ENCODE results near the gene PRKCH. TPM values are rescaled to one million over a fixed set of nuclear protein-coding genes. Genes with fewer than 3 reads are reported as not detected.

Gene PRKCH
- polyA plus RNA-seq, 12 donors, result 10.9 to 25.9 (median 13.8) TPM; not detected in 1

DNA sequence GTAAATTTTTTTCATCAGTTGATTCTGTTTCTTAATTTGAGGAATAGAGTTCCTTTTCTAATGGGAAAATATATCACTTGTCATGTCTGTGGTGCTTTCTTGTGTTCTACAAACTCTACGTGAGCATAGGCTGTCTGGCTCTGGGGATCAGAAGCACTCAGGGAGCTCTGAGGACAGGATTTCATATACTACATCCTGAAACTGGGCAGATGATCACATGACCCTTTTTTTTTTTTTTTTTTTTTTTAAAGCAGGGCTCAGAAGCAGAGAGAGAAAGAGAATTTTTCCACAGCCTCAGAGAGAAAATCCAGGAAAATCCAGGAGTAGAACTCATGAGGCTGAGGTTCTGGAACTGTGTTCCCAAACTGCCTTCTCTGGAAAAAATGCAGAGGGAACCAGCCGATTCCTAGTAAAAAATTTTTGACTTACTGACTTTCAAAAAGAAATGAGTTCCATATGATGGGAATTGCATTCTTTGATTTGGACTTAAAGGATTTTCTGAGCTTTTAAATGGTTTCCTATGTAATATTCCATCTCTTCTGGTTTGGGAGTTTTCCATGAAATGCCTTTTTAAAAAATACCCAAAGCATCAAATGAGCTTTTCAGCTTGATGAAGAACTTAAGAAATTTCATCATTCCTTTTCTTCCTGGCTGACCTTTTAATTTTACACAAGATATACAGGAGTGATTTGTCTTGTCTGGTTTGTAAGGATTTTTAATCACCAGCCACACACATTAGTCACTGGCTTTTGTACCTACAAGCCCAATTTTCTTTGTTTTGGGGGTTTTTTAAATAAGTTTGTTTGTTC lies 190.9 kb downstream of the PRKCH start:
- DNase-seq, result peak; percentile 53

DNA sequence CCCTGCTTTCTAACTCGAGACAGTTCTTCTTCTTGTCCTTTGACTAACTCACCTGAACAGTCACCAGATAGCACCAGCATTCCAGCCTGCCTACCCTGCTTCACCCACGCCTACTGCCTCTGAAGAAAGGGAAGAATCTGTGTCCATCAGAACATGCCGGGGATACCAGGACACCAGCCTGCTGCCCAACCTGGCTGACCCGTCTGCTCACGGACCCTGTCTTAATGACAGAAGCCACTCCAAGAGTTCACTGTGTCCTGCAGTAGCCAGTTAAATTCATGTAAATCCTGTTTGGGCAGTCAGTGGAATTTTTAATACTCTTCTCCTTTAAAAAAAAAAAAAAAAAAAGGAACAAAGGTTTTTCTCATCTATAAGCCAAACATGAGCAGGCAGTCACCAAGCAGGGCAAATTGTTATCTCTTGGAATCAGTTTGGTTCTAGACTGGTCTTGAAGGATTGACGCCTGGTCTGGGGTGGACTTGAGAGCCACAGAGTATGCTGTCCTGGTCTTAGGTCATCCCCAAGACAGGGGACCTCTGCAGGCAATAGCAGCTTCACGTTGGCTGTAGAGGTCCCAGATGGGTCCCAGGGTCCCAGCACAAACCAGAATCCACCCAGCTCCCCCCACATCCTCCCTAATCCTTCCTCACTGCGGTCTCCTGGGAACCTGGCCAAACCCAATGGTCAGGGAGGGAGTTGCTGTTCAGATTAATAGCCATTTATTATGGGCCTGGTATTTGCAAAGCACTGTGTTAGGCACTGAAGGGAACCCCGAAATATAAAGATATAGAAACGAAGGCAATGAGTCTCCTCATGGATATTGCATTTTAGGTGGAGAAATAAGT lies 192.8 kb downstream of the PRKCH start:
- DNase-seq, result no peak

DNA sequence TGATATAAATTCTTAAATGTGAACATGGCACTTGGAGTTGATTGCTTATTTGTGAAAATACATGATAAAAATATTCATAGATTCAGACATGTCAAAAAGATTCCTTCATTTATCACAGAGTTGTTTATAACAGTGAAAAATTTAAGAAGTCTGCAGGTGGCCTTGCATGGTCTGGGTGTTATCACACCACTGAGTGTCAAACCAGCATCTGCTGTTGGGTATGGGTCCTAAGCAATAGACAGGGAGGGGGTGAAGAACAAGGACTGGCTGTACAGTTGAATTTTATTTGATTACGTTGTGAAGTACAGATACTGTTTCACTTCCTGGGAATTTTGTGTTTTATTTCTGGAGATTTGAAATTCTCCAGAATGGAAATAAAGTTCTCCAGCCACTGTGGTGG lies 193.5 kb downstream of the PRKCH start:
- DNase-seq, result no peak

GRCh38 chr14:61515436-61516117 lies 194.2 kb downstream of the PRKCH start:
- DNase-seq, result no peak

- no peak for DNase-seq
Measured at GRCh38 chr14:61516118-61516743, 194.9 kb downstream of the PRKCH start.

GRCh38 chr14:61516964-61517653 lies 195.7 kb downstream of the PRKCH start:
- peak; percentile 36 for DNase-seq

GRCh38 chr14:61517911-61518384 lies 196.6 kb downstream of the PRKCH start:
- peak; percentile 55 for DNase-seq

- no peak for DNase-seq
Measured at GRCh38 chr14:61518403-61518802, 197.0 kb downstream of the PRKCH start.

DNA sequence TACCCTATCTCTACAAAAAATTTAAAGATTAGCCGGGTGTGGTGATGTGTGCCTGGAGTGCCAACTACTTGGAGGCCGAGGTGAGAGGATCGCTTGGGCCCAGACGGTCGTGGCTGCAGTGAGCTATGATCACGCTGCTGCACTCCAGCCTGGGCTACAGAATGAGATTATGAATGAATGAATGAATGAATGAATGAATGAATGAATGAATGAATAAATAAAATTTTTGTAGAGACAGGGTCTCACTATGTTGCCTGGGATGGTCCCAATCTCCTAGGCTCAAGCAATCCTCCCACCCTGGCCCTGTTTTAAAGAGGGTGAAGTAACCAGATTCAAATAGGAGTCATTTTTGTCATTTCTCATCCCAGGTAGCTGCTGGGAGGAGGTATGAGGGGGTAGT lies 197.7 kb downstream of the PRKCH start:
- no peak for DNase-seq

DNA sequence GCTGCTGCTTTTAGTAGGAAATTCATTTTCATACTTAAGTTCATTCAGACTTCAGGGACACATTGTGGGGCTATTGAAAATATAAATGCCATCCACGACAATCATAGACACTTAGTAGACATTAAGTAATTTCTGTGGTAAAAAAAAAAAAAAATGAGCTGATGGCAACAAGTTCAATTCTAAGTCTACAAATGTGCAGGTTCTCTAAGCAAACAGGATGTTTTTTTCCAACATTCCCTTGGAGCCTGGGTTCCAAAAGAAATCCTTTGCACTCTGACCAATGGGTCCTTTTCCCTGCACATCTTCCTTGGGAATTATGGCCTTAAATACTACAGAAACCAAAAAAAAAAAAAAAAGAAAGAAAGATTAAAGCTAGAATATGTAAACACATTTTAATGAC lies 198.4 kb downstream of the PRKCH start:
- DNase-seq, result no peak

GRCh38 chr14:61520576-61520975 lies 199.2 kb downstream of the PRKCH start:
- DNase-seq, result no peak

- no peak for DNase-seq
Measured at GRCh38 chr14:61521773-61522172, 200.4 kb downstream of the PRKCH start.

DNA sequence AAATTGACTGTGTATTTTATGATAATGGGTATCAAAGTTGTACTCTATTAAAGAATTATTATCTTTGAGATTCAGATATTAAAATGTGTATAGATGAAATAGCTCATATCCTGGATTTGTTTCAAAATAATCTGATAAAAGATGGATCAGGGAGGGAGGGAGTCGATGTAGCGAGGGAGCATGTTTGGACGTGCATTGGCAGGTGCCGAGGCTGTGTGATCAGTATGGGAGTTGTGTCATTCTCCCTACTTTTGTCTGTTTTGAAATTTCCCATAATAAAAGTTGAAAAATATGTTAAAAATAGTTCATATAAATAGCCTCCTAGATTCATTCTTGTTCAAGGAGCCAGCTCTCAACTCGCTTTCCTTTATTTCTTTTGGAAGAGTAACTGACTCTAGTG lies 202.4 kb downstream of the PRKCH start:
- DNase-seq, result no peak

DNA sequence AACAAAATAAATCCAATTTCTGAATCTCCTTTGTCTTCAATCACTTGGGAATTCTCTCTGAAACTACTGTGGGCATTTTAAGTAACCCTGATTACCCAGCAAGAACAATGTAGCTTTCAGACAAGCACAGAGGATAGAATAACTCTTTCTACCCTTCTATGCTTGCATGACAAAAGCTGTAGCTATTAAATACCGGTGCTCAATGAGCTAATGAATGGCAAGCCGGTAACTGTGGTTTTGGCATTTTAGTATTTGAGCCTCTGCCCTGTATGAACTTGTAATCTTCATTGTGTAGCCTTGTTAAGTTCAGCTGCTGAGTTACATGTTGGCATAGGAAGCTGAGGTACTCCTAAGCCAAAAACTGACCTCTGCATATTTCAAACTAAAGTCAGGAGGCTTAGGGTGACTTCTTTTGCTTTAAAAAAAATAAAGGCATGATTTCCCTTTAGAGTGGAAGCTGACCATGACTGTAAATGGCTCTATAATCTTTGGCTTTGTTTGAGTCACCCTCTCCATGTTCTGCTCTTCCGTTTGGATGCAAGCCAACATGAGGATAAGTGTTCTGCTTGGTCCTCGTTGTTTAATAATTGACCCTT lies 202.9 kb downstream of the PRKCH start:
- no peak for DNase-seq

DNA sequence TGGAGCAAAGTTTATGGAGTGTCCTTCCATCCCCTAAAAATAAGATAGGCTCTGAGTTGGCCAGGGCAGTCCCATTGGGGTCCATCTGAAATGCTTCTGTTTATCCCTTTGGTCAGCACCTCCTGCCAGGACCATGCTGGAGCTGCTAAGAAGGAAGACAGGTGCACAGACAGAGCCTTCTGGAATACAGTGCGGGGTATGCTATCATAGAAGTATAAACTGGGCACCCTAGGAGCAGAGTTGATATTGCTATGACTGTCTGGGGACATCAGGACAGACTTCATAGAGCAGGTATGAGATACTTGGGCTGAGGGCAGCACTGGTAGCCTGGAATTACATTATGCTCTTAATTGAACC lies 203.5 kb downstream of the PRKCH start:
- no peak for DNase-seq

- no peak for DNase-seq
Measured at GRCh38 chr14:61525293-61526011, 204.1 kb downstream of the PRKCH start.

DNA sequence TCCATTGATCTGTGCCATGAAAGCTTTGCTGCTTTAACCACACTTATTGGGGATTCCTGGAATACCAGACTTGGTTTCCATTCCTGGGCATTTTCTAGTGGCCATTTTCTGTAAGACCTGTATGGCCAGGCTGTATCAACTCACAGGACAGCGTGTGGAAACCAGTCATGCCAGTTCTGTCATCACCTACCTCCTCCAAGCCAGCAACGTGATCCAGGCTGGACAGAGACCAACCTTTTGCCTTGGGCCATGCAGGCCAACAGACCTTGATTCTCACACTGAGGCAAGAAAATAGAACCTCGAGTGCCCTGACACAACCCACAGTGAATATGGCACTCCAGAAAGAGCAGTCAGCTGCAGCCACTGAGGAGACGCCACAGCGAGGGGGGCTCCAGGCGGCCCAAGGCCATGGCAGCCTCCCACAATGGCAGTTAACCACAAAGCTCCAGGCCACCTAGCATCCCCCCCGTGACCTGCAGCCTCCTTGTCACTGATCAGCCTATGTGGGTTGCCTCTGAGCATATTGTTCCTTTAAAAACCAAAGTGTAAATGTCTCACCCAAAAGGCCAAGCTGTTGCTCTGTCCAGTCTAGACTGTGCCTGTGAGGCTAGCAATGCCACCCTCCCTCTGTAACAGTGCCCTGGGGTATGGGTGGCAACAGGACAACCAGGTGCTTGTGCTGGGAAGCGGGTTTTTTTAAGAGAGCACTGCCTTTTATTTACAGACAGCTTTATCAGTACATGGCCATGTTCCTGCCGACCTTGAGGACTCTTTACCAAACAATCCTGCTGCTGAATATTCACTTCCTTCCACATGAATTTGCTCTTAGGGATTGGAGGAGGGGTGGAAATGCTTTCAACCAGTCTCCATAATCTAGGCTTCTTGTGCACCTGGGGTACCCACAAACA lies 205.3 kb downstream of the PRKCH start:
- DNase-seq, result no peak

- no peak for DNase-seq
Measured at GRCh38 chr14:61527325-61528100, 206.1 kb downstream of the PRKCH start.
